ENCODE data around the gene NOTUM.

Gene NOTUM

DNA sequence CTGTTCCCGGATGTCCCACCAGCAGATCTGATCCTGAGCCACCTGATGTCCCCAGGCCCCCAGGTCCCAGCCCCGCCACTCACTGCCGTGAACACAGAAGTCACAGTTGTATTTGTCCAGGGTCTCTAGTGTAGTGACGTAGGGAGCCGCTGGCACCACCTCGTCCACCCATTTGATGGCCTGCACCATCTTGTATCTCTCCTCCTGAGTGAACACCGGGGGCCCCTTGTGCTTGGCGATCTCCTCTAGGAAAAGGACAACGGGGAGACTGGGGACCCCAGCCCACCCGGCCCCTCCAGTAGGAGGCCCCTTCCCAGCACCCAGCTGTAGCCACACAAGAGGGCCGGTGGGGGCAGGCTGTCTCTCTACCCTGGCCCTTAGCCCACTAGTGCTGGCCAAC lies 52.2 kb downstream of the NOTUM start:
- DNase-seq: no peak

DNA sequence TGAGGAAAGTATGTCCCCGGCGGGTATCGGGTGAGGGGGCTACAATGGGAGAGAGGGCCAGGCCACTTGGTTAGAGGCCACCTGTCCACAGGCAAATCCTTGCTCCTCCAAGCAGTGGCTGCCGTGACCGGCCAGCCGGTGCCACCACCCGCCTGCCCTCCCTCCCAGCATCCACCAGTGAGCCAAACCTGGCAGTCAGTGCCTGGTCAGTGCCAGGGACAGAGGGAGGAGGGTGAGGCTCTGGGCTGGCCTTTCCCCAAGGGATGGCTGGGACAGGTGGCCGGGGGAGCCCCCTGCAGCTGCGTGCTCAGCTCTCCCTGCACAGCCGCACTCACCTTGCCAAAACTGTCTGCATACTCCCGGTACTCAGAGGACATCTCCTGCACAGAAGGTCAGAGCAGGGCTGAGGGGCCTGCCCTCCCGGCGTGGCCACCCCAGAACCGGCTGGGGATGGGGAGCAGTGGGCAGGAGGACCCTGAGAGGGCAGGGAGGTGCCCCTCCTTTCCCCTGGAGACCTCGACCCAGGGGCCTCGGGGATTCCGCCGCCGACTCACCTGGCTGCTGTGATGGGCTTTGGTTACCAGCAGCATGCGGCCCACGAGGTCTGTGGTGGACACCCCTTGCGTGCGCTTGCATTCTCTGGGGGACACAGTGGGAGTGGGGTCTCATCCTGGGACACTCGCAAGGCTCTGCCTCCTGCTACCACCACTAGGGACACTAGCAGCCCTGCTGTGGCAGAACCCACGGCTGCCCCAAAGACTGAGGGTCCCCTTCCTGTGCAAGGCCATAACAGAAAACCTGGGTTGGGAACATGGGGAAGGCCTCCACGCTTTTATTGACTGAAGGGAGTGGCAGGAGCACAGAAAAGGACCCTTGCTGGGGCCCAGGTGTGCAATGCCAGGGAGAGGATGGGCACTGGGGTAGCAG lies 53.5 kb downstream of the NOTUM start:
- no peak for DNase-seq

DNA sequence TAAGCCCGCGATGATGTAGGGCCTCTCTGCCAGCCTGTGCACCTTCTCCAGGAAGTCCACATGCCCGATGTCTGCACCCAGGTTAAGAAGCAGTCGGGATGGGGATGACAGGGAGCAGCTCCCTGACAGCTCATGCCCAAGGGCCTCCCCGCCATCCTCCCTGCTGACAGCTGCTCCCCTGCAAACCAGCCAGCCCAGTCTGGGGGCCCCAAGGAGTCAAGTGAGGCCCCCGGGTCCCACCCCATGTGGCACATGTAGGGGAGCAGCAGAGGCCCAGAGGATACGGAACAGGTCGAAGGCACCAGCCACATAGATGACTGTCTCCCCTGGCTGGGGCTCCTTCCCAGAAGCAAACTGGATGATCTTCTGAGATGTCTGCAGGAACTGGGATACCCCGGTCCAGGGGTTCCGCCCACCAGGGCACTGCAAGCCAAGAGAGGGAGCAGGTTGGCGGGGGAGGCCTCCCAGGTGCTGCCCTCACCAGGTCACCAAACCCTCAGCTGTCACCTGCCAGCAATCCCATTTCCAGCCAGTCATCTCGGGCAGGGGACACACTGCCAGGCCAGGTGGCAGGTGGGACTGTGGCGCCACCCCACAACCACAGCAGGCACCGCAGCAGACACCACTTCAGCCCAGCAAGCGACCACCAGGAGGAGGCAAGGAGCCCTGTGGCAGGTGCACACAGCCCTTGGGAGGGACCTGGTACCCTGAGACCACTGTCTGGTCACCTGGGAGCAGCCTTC lies 54.3 kb downstream of the NOTUM start:
- no peak for DNase-seq

DNA sequence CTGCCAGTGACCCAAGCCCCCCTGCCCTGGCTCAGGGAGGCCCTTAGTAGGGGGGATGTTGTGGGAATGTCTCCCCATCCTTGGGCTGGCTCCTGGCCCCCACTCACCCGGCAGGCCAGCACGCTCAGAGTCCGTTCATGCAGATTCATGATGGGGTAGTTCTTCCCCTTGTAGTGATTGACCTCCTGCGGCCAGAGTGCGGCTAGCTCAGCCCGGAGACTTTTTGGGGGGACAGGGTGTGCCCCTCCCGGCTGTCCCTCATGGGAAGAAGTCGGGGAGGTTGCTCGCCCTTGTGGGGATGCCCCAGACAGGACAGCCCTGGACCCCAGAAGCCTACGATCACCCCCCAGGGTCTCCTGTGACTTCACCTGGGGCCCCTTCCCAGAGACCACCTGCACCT lies 55.0 kb downstream of the NOTUM start:
- DNase-seq: no peak

DNA sequence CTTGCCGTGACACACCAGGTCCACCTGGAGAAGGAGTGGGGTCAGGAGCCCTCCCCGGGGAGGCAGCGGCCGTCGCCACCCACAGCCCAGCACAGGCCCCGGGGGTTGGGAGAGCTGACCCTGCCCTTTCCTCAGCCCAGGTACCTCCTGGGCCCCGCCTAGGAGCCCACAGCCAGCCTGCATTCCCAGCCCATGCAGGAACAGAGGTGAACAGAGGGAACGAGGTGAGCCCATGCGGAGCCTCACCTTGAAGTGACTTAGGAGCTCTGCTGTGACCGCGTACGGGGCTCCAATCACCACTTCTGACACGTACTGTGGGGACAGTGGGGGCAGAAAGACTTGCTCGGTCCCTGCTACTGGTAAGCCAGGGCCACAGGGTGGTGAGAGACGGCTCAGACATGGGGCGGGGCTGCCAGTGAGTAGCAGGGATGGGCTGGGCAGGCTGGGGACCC lies 55.5 kb downstream of the NOTUM start:
- no peak for DNase-seq

DNA sequence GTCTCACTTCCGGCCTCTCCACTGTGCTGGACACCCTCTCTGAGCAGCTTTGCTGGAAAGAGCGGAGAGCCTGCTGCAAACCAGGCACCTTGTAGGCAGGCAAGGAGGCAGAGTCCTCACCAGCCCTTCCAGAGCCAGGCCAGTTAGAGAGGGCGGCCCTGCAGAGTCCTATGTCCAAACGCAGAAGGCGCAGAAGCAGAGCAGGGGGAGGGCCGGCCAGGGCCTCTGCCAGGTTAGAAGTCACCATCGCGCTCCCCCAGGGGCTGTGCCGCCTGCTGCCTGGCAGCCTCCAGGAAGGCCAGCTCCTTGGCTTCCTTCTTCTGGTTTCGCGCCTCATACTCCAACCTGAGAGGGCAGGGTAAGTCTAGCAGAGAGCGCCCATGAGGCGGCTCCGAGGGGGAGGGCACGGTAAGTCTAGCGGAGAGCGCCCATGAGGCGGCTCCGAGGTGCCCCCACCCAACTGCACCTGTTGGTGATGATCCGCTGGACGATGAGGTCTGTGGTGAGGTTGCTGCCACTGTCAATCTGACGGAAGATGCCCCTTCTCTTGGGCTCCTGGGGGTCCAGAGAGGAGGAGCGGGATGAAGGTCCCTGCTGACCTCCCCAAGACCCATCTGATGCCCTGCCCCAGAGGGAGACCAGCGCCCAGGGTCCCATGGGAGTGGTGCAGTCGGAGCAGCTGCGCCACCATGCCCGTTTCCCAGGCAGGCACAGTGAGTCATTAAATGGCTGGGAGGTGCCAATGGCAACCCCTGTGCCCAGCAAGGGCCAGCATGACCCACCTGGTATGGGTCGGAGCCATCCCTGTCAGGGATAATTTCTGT lies 56.2 kb downstream of the NOTUM start:
- DNase-seq: no peak

DNA sequence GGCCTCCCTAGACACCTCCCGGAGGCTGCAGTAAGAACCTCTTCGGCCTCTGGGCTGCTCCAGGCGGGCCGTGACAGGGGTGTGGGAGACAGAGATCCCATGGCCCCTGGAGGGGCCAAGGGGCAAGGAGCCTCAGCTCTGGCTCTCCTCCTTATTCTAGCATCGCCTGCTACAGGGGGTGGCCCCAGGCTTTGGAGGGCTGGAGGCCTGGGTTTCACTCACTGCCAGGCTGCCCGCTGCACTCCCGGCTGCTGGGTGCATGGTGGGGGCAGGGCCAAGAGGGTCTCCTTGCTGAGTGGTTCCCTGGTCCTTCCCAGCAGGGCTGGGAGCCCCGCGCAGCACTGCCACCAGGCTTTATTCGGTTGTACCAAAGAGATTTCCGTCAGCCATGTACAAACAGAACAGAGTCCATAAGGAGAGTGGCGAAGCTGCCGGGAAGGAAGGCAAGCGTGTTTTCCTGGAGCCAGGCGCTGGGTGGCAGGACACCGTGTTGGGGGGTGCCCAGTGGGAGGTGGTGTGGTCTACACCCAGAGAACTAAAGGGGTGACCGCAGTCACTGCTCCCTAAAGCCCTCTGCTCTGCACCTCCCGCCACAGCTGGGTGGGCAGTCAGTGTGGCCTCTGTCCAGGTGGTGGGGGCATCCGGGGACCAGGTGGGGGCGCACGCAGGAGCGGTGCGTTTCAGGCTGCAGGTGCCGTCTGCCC lies 56.9 kb downstream of the NOTUM start:
- DNase-seq: no peak

DNA sequence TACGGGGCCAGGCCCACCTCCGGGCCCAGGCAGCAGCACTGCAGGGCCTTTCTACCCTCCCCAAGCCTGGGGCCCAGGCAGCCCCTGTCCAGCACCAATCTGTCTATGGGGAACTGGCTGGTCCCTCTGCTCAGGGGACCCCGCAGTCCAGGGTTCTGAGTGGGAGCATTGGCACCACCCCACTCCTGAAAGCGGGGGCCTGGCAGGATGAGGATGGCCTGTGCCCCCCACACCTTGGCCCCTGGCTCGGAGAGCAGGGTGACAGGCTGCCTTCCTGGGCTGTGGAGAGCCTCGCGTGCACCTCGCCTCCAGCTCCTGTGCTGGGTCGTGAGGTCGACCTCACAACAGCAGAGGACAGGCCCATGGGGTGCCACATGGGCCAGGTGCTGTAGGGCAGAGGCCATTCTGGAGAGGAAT lies 57.6 kb downstream of the NOTUM start:
- DNase-seq: no peak

DNA sequence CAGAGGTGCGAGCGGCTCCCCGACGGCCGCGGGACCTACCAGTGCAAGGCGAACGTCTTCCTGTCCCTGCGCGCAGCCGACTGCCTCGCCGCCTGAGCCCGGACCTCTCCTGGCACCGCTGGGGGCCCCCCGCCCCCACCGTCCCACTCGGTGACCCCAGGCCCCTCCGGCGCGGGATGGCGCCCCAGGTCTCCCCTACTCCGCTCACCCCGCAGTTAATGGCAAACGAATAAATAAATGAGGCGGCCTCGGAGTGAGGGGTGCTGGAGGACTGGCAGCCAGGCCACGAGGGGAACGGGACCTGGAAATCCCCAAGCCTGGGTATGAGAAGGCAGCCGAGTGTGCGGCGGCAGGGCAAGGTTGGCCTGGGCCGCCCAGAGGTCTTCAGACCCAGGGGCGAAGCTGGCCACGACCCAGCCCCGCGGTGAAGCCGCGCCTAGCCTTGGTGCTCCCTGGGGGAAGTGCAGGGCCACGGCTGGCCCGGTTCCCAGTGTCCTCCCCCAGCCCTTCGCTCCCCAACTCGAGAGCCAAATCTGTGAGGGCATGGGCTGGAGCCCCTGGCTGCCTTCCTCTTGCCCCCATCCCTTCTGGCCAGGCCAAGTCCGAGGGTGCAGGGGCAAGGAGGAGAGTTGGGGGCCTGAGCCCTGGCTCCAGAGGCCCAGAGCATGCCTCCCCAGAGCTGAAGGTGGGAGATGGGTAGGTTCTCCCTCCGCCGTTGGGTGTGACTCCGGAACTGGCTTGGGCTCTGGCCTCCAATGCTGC lies 58.2 kb downstream of the NOTUM start:
- no peak for DNase-seq

Measured in NCI-H1092 (cell line).